Measurements from ENCODE around the gene NRG3.

Gene NRG3

GRCh38 chr10:81884856-81885255 is 9.9 kb downstream of the NRG3 start:
- DNase-seq (ENCODE audit: low read depth) = no peak

DNA sequence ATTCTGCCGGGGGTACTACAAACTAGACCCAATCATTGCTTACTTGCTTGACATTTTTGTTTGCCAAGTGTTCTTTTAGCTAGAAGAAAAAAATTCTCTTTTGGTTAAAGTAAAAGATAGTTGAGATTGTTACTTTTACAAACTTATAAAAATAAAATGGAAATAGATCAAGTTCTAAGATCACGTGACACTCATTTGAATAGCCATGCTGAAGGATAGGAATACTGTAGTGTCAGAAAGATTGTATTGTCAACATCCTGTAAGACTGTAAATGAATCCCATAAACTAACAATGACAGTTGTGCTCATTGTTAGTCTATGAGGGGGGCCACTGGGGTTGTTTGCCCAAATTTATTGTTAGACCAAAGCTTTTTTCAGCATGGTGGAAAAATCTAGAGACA is 10.5 kb downstream of the NRG3 start:
- no peak for DNase-seq (ENCODE audit: low read depth)

DNA sequence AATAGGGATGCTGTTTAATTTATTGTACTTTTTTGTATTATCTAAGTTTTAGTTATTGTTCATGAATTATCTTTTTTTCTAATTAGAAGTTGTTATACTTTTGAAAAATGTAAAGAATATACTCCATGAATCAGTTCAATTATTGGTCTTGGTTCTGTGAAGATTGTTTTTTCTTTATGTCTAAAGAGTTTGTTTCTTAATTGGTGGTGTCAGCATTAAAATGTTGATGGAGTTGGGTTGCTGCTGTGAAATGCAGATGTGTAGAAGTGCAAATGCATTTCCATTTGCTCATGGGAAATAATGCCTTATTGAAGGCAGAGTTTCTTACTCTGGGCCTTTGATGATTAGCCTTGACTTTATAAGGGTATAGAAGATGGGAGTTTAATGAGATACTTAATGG is 11.9 kb downstream of the NRG3 start:
- no peak for DNase-seq (ENCODE audit: low read depth)

- no peak for DNase-seq (ENCODE audit: low read depth)
Measured at GRCh38 chr10:81889181-81889769, 14.3 kb downstream of the NRG3 start.

DNA sequence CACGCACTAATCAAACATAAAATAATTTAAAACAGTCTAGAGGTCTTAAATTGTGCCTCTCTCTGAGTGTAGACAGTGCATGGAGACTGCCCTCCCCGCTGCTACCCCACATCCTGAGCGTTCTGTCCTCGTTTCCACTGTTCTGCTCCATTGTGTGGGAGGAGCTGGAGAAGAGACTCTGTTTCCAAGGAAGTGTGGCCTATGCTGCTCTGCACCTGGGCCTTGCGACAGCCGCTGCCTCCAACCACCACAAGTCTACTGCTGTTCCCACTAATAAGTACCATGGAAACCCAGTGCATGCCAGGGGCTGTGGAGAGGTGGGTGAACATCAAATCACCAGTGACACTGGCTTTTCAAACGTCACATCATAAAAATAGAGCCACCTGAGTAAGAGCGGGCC is 19.6 kb downstream of the NRG3 start:
- DNase-seq (ENCODE audit: low read depth) = no peak

DNA sequence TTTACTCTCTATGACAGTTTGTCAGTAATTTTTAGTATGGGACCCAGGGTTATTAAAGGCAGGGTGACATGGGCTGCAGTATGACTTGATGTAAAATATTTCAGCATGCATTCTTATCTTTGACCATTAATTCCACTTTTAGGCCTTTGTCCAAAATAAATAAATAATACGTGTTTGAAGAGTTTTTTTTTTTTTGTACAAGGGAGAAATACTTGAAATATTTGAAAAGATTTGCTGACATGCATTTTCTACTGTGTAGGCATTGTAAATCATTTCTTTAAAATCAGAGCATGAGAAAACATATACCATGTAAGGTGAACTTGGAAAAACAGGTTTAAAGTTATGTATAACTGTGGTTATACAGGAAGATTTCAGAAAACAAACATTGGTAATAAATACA is 23.5 kb downstream of the NRG3 start:
- no peak for DNase-seq (ENCODE audit: low read depth)

- no peak for DNase-seq (ENCODE audit: low read depth)
Measured at GRCh38 chr10:81900989-81901388, 26.0 kb downstream of the NRG3 start.

- DNase-seq (ENCODE audit: low read depth) = no peak
Measured at GRCh38 chr10:81903472-81903871, 28.5 kb downstream of the NRG3 start.

DNA sequence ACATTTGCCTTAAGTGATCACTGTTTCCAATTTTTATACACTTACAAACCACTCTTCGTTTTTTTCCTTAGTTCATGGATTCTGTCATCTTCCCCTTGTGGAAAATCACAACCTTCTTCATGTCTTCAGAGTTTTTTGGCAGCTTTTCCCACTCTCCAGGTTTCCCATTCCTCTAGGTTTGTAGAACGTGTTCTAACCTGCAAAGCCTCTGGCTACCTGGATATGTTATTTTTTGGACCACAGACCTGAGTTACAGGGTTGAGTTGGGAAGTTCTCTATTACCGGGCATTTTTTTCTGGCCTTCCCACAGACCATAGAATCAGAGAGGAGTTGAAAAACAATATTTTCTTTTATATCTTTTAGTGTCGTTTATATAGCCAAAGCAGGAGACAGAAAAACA is 30.2 kb downstream of the NRG3 start:
- DNase-seq (ENCODE audit: low read depth) = no peak

DNA sequence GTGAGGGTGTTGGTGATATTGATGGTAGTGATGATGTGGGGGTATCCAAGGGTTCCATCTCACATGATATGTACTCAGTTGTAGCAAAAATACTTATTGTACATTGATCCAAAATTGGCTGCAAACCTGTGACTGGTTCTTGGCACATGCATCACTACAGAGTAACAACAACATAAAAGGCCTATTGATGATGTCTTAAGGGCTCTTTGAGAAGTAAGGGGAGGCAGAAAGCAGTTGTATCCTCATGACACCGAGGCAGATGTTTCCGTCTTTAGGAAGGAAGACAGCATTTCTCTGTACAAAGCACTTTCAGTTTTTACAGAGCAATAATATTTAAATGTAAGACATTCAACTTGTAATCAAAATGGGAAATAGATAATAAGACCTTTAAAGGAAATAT is 34.5 kb downstream of the NRG3 start:
- DNase-seq (ENCODE audit: low read depth) = no peak

DNA sequence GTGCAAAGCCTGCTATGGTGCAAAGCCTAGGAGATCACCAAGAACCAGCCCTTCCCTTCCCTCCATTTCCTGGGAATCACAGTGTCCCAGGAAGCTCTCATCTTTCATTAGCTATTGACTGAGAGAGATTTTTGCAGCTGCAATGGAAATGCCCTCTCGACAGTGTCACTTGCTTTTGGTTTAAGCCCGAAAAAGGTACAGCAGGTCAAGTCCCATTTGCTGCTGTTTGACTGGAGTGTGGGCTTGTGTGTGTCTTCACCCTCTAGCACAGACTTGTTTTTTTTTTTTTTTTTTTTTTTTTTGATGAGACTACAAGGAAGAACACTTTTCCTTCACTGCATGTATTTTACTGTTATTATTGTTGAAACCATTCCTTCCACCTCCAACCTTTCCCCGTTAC is 36.3 kb downstream of the NRG3 start:
- DNase-seq (ENCODE audit: low read depth) = no peak

- DNase-seq (ENCODE audit: low read depth) = no peak
Measured at GRCh38 chr10:81914736-81915503, 39.9 kb downstream of the NRG3 start.

- no peak for DNase-seq (ENCODE audit: low read depth)
Measured at GRCh38 chr10:81915504-81915897, 40.5 kb downstream of the NRG3 start.

DNA sequence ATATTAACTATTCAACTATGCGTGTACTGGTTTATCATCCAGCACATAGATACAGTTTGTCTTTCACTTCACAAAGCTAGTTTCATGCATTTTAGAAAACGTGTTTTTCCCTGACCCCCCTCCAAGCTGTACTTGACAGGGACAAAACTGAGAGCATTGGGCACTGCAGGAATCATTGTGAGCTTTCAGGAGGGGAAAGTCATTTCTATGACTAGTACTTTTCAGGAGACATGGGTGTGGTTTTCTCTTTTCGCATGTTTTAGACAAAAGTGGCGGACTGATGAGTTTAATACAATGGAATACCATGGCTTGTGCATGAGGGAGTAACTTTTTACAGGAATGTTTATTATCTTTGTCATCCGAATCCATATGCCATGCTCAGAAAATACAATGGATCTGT is 42.7 kb downstream of the NRG3 start:
- no peak for DNase-seq (ENCODE audit: low read depth)

GRCh38 chr10:81918766-81919165 is 43.8 kb downstream of the NRG3 start:
- no peak for DNase-seq (ENCODE audit: low read depth)

- DNase-seq (ENCODE audit: low read depth) = peak; percentile 3
Measured at GRCh38 chr10:81920213-81920829, 45.3 kb downstream of the NRG3 start.

DNA sequence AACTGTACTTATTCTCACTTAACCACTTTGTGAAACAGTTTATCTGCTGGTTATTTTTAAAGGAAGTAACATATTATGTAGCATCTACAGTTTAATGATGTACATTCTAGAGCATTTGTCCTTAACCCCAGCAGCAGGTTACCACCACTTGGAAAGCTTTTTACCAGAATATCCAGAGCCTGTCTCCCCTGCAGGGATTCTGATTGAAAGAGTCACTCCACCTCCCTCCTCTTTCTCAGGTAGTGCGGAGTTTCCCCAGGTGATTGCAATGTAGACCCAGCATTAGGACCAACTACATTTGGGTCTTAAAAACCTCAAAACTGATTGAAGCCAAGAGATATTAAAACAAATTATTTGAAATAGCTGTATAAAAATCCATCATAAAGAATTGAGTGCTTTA is 53.1 kb downstream of the NRG3 start:
- DNase-seq (ENCODE audit: low read depth) = no peak

DNA sequence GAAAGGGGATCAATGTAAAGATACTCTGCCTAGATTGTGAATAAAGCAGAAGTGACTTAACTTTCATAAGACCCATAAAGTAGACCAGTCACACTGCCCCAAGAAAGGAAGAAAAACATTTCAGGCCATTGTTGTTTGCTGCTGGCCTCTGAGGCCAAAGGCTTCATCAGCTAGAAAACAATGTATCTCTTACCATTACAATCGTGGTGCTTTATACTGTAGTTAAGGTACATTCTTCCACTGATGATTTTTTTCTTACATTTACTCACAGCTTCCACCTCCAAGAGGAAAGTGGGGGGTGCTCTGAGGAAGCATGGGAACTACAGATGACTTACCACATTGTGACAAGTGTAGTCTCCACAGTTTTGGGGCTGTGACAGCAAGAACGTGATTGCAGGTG is 68.6 kb downstream of the NRG3 start:
- no peak for DNase-seq (ENCODE audit: low read depth)

- DNase-seq (ENCODE audit: low read depth) = no peak
Measured at GRCh38 chr10:81944609-81945008, 69.6 kb downstream of the NRG3 start.

DNA sequence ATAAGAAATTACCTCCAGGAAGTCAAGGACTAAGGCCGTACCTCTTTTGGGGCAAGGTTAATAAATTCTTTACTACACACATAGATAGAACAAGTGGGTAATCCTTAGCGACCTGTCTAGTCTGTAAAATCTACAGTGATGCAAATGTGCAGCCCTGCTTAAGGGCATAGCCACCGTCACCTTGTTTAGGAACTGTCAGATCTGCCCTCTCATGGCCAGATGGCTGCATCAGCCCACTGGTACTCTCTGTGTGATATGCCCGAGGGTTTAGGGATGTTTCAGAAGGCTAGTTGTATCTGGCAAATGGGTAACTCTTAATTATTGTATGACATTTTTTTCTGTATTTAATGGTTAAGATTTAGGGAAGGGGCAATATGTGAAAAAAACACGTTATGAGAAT is 74.3 kb downstream of the NRG3 start:
- no peak for DNase-seq (ENCODE audit: low read depth)

GRCh38 chr10:81950358-81950757 is 75.4 kb downstream of the NRG3 start:
- no peak for DNase-seq (ENCODE audit: low read depth)

DNA sequence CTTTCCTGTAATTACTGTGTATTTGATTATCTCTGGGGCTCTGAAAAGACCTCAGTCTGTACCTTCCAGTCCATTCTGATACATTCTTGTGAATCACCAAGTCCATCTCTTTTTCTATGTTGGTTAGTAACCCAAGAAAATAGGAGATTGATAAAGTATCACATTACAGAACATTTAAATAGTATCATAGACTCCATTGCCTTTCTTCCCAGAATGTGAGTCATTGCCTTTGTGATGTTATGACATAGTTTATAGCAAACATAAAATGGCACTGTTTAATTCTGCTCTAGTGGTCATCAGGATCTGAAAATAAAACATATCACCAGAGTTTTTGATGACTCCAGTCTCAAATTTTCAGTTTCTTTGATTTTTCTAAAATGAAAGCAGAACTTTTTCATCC is 78.4 kb downstream of the NRG3 start:
- DNase-seq (ENCODE audit: low read depth) = no peak

DNA sequence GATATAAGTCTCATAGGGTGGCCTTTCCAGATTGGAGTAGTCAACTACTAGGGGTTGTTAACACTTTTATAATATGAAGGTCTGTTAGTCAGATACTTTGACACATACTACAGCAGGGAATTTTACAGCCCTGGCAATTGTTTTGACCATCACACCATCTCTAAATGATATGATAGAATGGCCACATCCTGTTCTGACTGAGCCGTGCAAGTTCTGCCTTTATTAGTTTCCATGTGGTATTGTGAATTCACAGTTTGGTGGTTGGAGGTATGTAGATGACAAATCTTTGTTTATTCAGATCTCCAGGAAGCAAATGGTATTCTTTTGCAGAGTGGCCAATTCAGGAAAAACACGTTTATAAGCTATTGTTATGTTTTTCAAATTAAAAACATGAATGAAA is 83.0 kb downstream of the NRG3 start:
- DNase-seq (ENCODE audit: low read depth) = no peak

GRCh38 chr10:81959016-81959415 is 84.0 kb downstream of the NRG3 start:
- DNase-seq (ENCODE audit: low read depth) = no peak

Measured in ELR (cell line).